Loucy (cell line): ENCODE data around the gene CD300A.

ENCODE experiments used
- H2AFZ ChIP-seq: fragments of 200-600 bp; sonication (generic); 2 replicates; pipeline ENCODE4 v1.6.0; 2016; ENCODE audit warnings: antibody characterized with exemption, mild to moderate bottlenecking, low read length, moderate library complexity
- H3F3A ChIP-seq: fragments of 200-600 bp; 2 replicates; pipeline ENCODE4 v1.6.0; 2016; ENCODE audit warnings: antibody characterized with exemption, low read depth, mild to moderate bottlenecking
- H3K27me3 ChIP-seq: fragments of 200-600 bp; sonication (generic); 2 replicates; pipeline ENCODE4 v1.6.1; 2014; ENCODE audit warnings: low read length, mild to moderate bottlenecking; ENCODE audit not compliant: insufficient read depth, poor library complexity, severe bottlenecking
- H3K36me3 ChIP-seq: fragments of 200-600 bp; sonication (generic); 2 replicates; pipeline ENCODE4 v1.6.1; 2016; ENCODE audit warnings: low read length; ENCODE audit not compliant: insufficient read depth
- H3K4me1 ChIP-seq: fragments of 200-600 bp; sonication (generic); 2 replicates; pipeline ENCODE4 v1.5.1; 2014; ENCODE audit warnings: low read length, mild to moderate bottlenecking; ENCODE audit not compliant: insufficient read depth, poor library complexity, severe bottlenecking
- H3K4me2 ChIP-seq: fragments of 200-600 bp; sonication (generic); 2 replicates; pipeline ENCODE4 v1.6.0; 2014; ENCODE audit warnings: antibody characterized with exemption, low read length, low read depth, mild to moderate bottlenecking; ENCODE audit not compliant: poor library complexity, severe bottlenecking
- H3K4me3 ChIP-seq: fragments of 200-600 bp; sonication (generic); 2 replicates; pipeline ENCODE4 v1.5.1; 2014; ENCODE audit warnings: low read length, mild to moderate bottlenecking, mixed read lengths; ENCODE audit not compliant: poor library complexity, severe bottlenecking
- H3K79me2 ChIP-seq: fragments of 200-600 bp; sonication (generic); 2 replicates; pipeline ENCODE4 v1.6.1; 2014; ENCODE audit warnings: low read length; ENCODE audit not compliant: insufficient read depth
- H3K9ac ChIP-seq: fragments of 200-600 bp; sonication (generic); 2 replicates; pipeline ENCODE4 v1.6.0; 2014; ENCODE audit warnings: mild to moderate bottlenecking, low read depth, low read length, moderate library complexity; ENCODE audit not compliant: poor library complexity, severe bottlenecking
- H3K9me2 ChIP-seq: fragments of 200-600 bp; sonication (generic); replicated peaks from 2 replicates; pipeline ENCODE4 v1.6.1; 2016; ENCODE audit warnings: low read depth, low read length, mixed read lengths
- H3K9me3 ChIP-seq: fragments of 200-600 bp; sonication (generic); 2 replicates; pipeline ENCODE4 v1.6.1; 2014; ENCODE audit warnings: mild to moderate bottlenecking, antibody characterized with exemption, low read length, low read depth; ENCODE audit not compliant: insufficient read depth
- H4K20me1 ChIP-seq: fragments of 200-600 bp; sonication (generic); 2 replicates; pipeline ENCODE4 v1.6.0; 2014; ENCODE audit warnings: antibody characterized with exemption, low read length, mild to moderate bottlenecking; ENCODE audit not compliant: insufficient read depth, poor library complexity, severe bottlenecking
- CTCF ChIP-seq: fragments of 200-600 bp; sonication (generic); conservative IDR thresholded peaks from 2 replicates; pipeline ENCODE4 v1.5.1; 2014; ENCODE audit warnings: mild to moderate bottlenecking, antibody characterized with exemption, low read length
- EZH2phosphoT487 ChIP-seq: fragments of 200-600 bp; IDR thresholded peaks from 2 replicates; pipeline ENCODE4 v1.6.1; 2018; ENCODE audit warnings: antibody characterized with exemption, mild to moderate bottlenecking, moderate library complexity, borderline replicate concordance

CD300A gene

DNA sequence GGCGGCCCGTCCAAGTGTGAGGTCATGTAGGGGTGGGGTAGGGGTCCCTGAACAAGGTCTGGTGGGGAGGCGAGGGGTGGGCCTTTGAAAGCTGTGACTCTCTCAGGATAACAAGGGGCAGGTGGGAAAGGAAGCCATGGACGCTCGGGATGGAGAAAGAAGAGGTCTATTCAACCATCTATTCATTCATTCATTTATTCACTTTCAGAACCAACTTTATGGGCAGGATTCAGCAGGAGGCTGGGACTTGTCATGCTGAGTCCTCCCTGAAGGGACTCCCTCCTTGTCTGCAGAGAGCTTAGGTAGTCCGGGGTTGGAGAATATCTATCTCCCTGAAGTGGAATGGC is 8.6 kb upstream of the CD300A start:
- Histone ChIP-seq H3K4me1 (peaks cover 6% of the 10 kb centered on the region), H4K20me1 (no peaks in the 10 kb centered on the region), H2AFZ (no peak overlapping the region), H3K36me3 (no peaks in the 10 kb centered on the region), H3K27me3 (peaks cover 37% of the 10 kb centered on the region), H3K4me3 (no peak overlapping the region), H3K9ac (no peak overlapping the region), H3K4me2 (no peak overlapping the region), H3K79me2 (no peaks in the 10 kb centered on the region), H3K9me3 (no peaks in the 10 kb centered on the region), H3K9me2 (no peaks in the 10 kb centered on the region), H3F3A (no peaks in the 10 kb centered on the region)
- TF ChIP-seq CTCF = peak; percentile 20
- no peak for TF ChIP-seq EZH2phosphoT487

DNA sequence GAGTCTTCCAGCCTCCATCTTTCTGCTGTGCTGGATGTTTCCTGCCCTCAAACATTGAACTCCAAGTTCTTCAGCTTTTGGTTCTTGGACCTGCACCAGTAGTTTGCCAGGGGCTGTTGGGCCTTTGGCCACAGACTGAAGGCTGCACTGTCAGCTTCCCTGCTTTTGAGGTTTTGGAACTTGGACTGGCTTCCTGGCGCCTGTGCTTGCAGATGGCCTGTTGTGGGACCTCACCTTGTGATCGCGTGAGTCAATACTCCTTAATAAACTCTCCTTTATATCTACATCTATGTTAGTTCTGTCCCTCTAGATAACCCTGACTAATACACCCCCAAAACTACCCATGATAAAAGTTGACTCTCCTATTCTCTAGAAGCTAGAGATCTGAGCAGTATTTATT is 7.6 kb upstream of the CD300A start:
- no peaks in the 10 kb centered on the region for H3K9me3 ChIP-seq
- no peaks in the 10 kb centered on the region for H3K79me2 ChIP-seq
- H3K4me2 ChIP-seq = no peak overlapping the region
- H3K4me3 ChIP-seq = no peak overlapping the region
- H3K36me3 ChIP-seq = no peaks in the 10 kb centered on the region
- no peak overlapping the region for H2AFZ ChIP-seq
- TF ChIP-seq CTCF (no peak), EZH2phosphoT487 (no peak)
- H3F3A ChIP-seq = 0 out of 2 replicates have a peak, but pooled peaks cover 1% of the 10 kb centered on the region
- H3K9ac ChIP-seq = no peak overlapping the region
- no peaks in the 10 kb centered on the region for H3K9me2 ChIP-seq
- H3K27me3 ChIP-seq = peaks cover 37% of the 10 kb centered on the region
- peaks cover 14% of the 10 kb centered on the region for H3K4me1 ChIP-seq
- no peaks in the 10 kb centered on the region for H4K20me1 ChIP-seq

GRCh38 chr17:74459622-74460021 is 6.8 kb upstream of the CD300A start:
- H3F3A ChIP-seq = 0 out of 2 replicates have a peak, but pooled peaks cover 3% of the 10 kb centered on the region
- no peaks in the 10 kb centered on the region for H3K79me2 ChIP-seq
- no peak overlapping the region for H3K4me2 ChIP-seq
- H3K4me1 ChIP-seq = peaks cover 16% of the 10 kb centered on the region
- H4K20me1 ChIP-seq = no peaks in the 10 kb centered on the region
- no peak overlapping the region for H3K9ac ChIP-seq
- peaks cover 39% of the 10 kb centered on the region for H3K27me3 ChIP-seq
- no peaks in the 10 kb centered on the region for H3K9me3 ChIP-seq
- no peak for TF ChIP-seq EZH2phosphoT487
- no peak for TF ChIP-seq CTCF
- no peaks in the 10 kb centered on the region for H3K36me3 ChIP-seq
- H3K4me3 ChIP-seq = no peak overlapping the region
- H3K9me2 ChIP-seq = no peaks in the 10 kb centered on the region
- no peak overlapping the region for H2AFZ ChIP-seq
